Measurements from ENCODE around the gene CAST. TPM values are rescaled to one million over a fixed set of nuclear protein-coding genes. Genes with fewer than 3 reads are reported as not detected.
A peak's percentile ranks its signal among the peaks of the same experiment; 100 is the strongest.

The CAST gene
- total RNA-seq, 2 donors from 2014 or later: 33.5 to 36.2 TPM

GRCh38 chr5:96651948-96652753, 10.0 kb upstream of the CAST start:
- Histone ChIP-seq H3K27ac (ENCODE audit: low read depth, low read length) (no peak overlapping the region), H3K4me1 (ENCODE audit: control insufficient read depth, insufficient read depth, low read length) (no peaks in the 10 kb centered on the region), H3K36me3 (ENCODE audit: control insufficient read depth, insufficient read depth, low read length) (no peaks in the 10 kb centered on the region), H3K9ac (ENCODE audit: extremely low read depth, low read length, poor library complexity, severe bottlenecking) (no peak overlapping the region), H3K4me3 (ENCODE audit: low read length) (no peak overlapping the region), H3K9me3 (ENCODE audit: control insufficient read depth, low read length) (no peaks in the 10 kb centered on the region), H3K27me3 (ENCODE audit: control insufficient read depth, insufficient read depth, low read length, poor library complexity, severe bottlenecking) (peaks cover 8% of the 10 kb centered on the region)
- H3K4me1 Mint-ChIP-seq: no peaks in the 10 kb centered on the region
- peaks cover 12% of the 10 kb centered on the region for H3K27me3 Mint-ChIP-seq (ENCODE audit: insufficient read depth)
- no peak overlapping the region for H3K27ac Mint-ChIP-seq
- H3K9me3 Mint-ChIP-seq: no peaks in the 10 kb centered on the region
- peak; percentile 80 for TF ChIP-seq CTCF (conservative IDR thresholded peaks at IDR 0.05)
- WGBS, 2 experiments (ENCODE audit: insufficient coverage in 1 of 2, insufficient read length in 1 of 2): 72% methylated on average over 4 of the region's 4 CpGs; no CpG with 5 or more reads in 1 of the 2 experiments
- H3K4me3 Mint-ChIP-seq: no peak overlapping the region
- H3K36me3 Mint-ChIP-seq (ENCODE audit: low read depth): no peaks in the 10 kb centered on the region
- DNase-seq: peak; percentile 75

GRCh38 chr5:96652769-96653454, 9.3 kb upstream of the CAST start:
- no peaks in the 10 kb centered on the region for H3K9me3 ChIP-seq (ENCODE audit: control insufficient read depth, low read length)
- H3K27me3 Mint-ChIP-seq (ENCODE audit: insufficient read depth): peaks cover 15% of the 10 kb centered on the region
- TF ChIP-seq CTCF (conservative IDR thresholded peaks at IDR 0.05): no peak
- H3K4me1 Mint-ChIP-seq: no peaks in the 10 kb centered on the region
- no peak overlapping the region for H3K9ac ChIP-seq (ENCODE audit: extremely low read depth, low read length, poor library complexity, severe bottlenecking)
- H3K27ac Mint-ChIP-seq: no peak overlapping the region
- H3K27ac ChIP-seq (ENCODE audit: low read depth, low read length): no peak overlapping the region
- no peak overlapping the region for H3K4me3 ChIP-seq (ENCODE audit: low read length)
- H3K4me3 Mint-ChIP-seq: no peak overlapping the region
- H3K9me3 Mint-ChIP-seq: no peaks in the 10 kb centered on the region
- H3K4me1 ChIP-seq (ENCODE audit: control insufficient read depth, insufficient read depth, low read length): no peaks in the 10 kb centered on the region
- H3K36me3 Mint-ChIP-seq (ENCODE audit: low read depth): no peaks in the 10 kb centered on the region
- WGBS, 2 experiments (ENCODE audit: insufficient coverage in 1 of 2, insufficient read length in 1 of 2): 52 to 60% methylated on average over 1 of the region's 1 CpG
- peaks cover 8% of the 10 kb centered on the region for H3K27me3 ChIP-seq (ENCODE audit: control insufficient read depth, insufficient read depth, low read length, poor library complexity, severe bottlenecking)
- H3K36me3 ChIP-seq (ENCODE audit: control insufficient read depth, insufficient read depth, low read length): no peaks in the 10 kb centered on the region
- peak; percentile 83 for DNase-seq

- TF ChIP-seq CTCF (conservative IDR thresholded peaks at IDR 0.05): no peak
- Mint-ChIP-seq H3K36me3 (ENCODE audit: low read depth) (no peaks in the 10 kb centered on the region), H3K9me3 (no peaks in the 10 kb centered on the region), H3K27me3 (ENCODE audit: insufficient read depth) (peaks cover 27% of the 10 kb centered on the region), H3K4me1 (no peaks in the 10 kb centered on the region), H3K4me3 (no peak overlapping the region), H3K27ac (no peak overlapping the region)
- Histone ChIP-seq H3K9me3 (ENCODE audit: control insufficient read depth, low read length) (no peaks in the 10 kb centered on the region), H3K4me3 (ENCODE audit: low read length) (no peak overlapping the region), H3K36me3 (ENCODE audit: control insufficient read depth, insufficient read depth, low read length) (no peaks in the 10 kb centered on the region), H3K4me1 (ENCODE audit: control insufficient read depth, insufficient read depth, low read length) (no peaks in the 10 kb centered on the region), H3K9ac (ENCODE audit: extremely low read depth, low read length, poor library complexity, severe bottlenecking) (no peak overlapping the region), H3K27ac (ENCODE audit: low read depth, low read length) (no peak overlapping the region), H3K27me3 (ENCODE audit: control insufficient read depth, insufficient read depth, low read length, poor library complexity, severe bottlenecking) (peaks cover 21% of the 10 kb centered on the region)
- 95 to 100% methylated on average over 2 to 3 of the region's 4 CpGs for WGBS, 2 experiments (ENCODE audit: insufficient coverage in 1 of 2, insufficient read length in 1 of 2)
- no peak for DNase-seq
These were observed 8.0 kb upstream of the CAST start for GRCh38 chr5:96654209-96654608.
